Glutamatergic neuron (in vitro differentiated cells): ENCODE measurements around the gene CDC45. TPM values are rescaled to one million over a fixed set of nuclear protein-coding genes. Genes with fewer than 3 reads are reported as not detected.
"Not testable (repeated sequence)": the region's sequence is repeated elsewhere in the genome, so short reads cannot be mapped to it uniquely, and the experiment has no call there.

Experiments
- DNase-seq: peaks from one replicate; pipeline ENCODE4 v3.0.0; 2022
- H3K27ac Mint-ChIP-seq: one replicate; pipeline ENCODE4 v1.8.0; 2020; ENCODE audit warnings: mild to moderate bottlenecking, mixed read lengths, inconsistent platforms; ENCODE audit not compliant: unreplicated experiment
- H3K27me3 Mint-ChIP-seq: one replicate; pipeline ENCODE4 v1.8.0; 2020; ENCODE audit warnings: mild to moderate bottlenecking, moderate library complexity, mixed read lengths, inconsistent platforms; ENCODE audit not compliant: unreplicated experiment
- H3K36me3 Mint-ChIP-seq: one replicate; pipeline ENCODE4 v1.8.0; 2020; ENCODE audit warnings: mild to moderate bottlenecking, mixed read lengths, inconsistent platforms; ENCODE audit not compliant: unreplicated experiment
- H3K4me1 Mint-ChIP-seq: one replicate; pipeline ENCODE4 v1.8.0; 2020; ENCODE audit warnings: mild to moderate bottlenecking, low read depth, mixed read lengths, inconsistent platforms; ENCODE audit not compliant: unreplicated experiment
- H3K4me3 Mint-ChIP-seq: one replicate; pipeline ENCODE4 v1.8.0; 2020; ENCODE audit warnings: mild to moderate bottlenecking, mixed read lengths, inconsistent platforms; ENCODE audit not compliant: unreplicated experiment
- H3K9me3 Mint-ChIP-seq: one replicate; pipeline ENCODE4 v1.8.0; 2020; ENCODE audit warnings: mild to moderate bottlenecking, moderate library complexity, mixed read lengths, inconsistent platforms; ENCODE audit not compliant: unreplicated experiment
- total RNA-seq: library from RNA; stranded (reverse); fragmentation: NEBNext Ultra II Directional; extraction: Animal tissue kit (Norgen Biotek cat#: 25700); gene quantifications from one replicate; pipeline ENCODE4 v1.2.1, GENCODE V29; 2021; ENCODE audit not compliant: unreplicated experiment
- TF ChIP-seq, protein P1 (sequence below): fragments of 200-600 bp; sonication (generic); IDR thresholded peaks from one replicate; pipeline ENCODE4 v1.5.0; 2021; ENCODE audit not compliant: partially characterized antibody, unreplicated experiment

CDC45 gene
- total RNA-seq, 1 donor from 2014 or later = 3.5 TPM

DNA sequence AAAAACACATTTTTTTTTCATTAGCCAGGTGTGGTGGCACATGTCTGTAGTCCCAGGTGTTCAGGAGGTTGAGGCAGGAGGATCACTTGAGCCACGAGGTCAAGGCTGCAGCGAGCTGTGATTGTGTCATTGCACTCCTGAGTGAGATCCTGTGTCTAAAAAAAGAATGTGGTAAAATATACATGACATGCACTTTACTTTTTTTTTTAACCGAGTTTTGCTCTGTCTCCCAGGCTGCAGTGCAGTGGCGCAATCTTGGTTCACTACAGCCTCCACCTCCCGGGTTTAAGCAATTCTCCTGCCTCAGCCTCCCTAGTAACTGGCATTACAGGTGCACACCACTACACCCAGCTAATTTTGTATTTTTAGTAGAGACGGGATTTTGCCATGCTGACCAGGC lies 67.0 kb downstream of the CDC45 start:
- Mint-ChIP-seq H3K27me3 (no peaks in the 10 kb centered on the region), H3K4me1 (no peaks in the 10 kb centered on the region), H3K9me3 (no peaks in the 10 kb centered on the region), H3K4me3 (no peak overlapping the region), H3K27ac (no peak overlapping the region), H3K36me3 (no peaks in the 10 kb centered on the region)
- no peak for DNase-seq
- TF ChIP-seq, protein P1, sequence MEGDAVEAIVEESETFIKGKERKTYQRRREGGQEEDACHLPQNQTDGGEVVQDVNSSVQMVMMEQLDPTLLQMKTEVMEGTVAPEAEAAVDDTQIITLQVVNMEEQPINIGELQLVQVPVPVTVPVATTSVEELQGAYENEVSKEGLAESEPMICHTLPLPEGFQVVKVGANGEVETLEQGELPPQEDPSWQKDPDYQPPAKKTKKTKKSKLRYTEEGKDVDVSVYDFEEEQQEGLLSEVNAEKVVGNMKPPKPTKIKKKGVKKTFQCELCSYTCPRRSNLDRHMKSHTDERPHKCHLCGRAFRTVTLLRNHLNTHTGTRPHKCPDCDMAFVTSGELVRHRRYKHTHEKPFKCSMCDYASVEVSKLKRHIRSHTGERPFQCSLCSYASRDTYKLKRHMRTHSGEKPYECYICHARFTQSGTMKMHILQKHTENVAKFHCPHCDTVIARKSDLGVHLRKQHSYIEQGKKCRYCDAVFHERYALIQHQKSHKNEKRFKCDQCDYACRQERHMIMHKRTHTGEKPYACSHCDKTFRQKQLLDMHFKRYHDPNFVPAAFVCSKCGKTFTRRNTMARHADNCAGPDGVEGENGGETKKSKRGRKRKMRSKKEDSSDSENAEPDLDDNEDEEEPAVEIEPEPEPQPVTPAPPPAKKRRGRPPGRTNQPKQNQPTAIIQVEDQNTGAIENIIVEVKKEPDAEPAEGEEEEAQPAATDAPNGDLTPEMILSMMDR = no peak

DNA sequence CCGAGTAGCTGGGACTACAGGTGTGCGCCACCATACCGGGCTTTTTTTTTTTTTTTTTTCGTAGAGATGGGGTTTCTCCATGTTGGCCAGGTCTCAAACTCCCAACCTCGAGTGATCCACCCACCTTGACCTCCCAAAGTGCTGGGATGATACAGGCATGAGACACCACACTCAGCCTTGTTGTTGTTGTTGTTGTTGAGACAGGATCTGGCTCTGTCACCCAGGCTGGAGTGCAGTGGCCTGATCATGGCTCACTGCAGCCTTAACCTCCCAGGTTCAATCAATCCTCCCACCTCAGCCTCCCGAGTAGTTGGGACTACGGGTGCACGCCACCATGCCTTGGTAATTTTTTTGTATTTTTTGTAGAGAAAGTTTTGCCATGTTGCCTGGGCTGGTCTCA lies 67.9 kb downstream of the CDC45 start:
- no peak for DNase-seq
- H3K4me1 Mint-ChIP-seq = no peaks in the 10 kb centered on the region
- no peaks in the 10 kb centered on the region for H3K9me3 Mint-ChIP-seq
- H3K27me3 Mint-ChIP-seq = no peaks in the 10 kb centered on the region
- no peak overlapping the region for H3K4me3 Mint-ChIP-seq
- TF ChIP-seq, protein P1 = no peak
- H3K36me3 Mint-ChIP-seq = no peaks in the 10 kb centered on the region
- H3K27ac Mint-ChIP-seq = no peak overlapping the region

DNA sequence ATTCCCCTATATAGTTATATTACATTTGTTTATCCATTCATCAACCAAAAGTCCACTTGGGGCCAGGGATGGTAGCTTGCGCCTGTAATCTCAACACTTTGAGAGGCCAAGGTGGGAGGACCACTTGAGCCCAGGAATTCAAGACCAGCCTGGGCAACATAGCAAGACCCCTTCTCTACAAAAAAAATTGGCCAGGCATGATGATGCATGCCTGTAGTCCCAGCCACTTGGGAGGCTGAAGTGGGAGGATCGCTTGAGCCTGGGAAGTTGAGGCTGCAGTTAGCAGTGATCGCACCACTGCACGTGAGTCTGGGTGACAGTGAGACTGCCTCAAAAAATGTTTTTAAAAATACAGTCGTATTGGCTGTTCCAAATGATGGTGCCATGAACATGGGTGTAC lies 68.7 kb downstream of the CDC45 start:
- H3K4me3 Mint-ChIP-seq, DNase-seq, H3K27ac Mint-ChIP-seq, H3K27me3 Mint-ChIP-seq, H3K4me1 Mint-ChIP-seq, H3K9me3 Mint-ChIP-seq, H3K36me3 Mint-ChIP-seq: not testable (repeated sequence)

DNA sequence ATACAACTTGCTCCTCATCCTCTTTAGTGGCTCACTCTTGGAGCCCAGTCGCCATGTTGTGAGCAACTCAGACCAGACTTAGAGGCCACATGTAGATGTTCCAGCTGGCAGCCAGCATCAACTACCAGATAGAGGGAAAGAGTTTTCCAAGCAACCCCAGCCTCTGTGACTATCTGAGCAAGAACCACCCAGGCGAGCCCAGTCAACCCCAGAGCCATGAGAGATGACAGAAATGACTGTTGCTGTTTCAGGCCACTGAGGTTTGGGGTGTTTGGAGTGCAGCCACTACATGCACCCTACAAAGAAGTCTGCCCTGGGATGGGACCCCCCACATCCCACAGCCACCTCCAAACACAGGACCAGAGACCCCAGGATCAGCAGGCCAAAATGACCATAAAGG lies 69.2 kb downstream of the CDC45 start:
- TF ChIP-seq, protein P1 = no peak
- no peak overlapping the region for H3K27ac Mint-ChIP-seq
- DNase-seq = no peak
- no peaks in the 10 kb centered on the region for H3K4me1 Mint-ChIP-seq
- no peaks in the 10 kb centered on the region for H3K9me3 Mint-ChIP-seq
- H3K4me3 Mint-ChIP-seq = no peak overlapping the region
- H3K36me3 Mint-ChIP-seq = no peaks in the 10 kb centered on the region
- H3K27me3 Mint-ChIP-seq = no peaks in the 10 kb centered on the region

DNA sequence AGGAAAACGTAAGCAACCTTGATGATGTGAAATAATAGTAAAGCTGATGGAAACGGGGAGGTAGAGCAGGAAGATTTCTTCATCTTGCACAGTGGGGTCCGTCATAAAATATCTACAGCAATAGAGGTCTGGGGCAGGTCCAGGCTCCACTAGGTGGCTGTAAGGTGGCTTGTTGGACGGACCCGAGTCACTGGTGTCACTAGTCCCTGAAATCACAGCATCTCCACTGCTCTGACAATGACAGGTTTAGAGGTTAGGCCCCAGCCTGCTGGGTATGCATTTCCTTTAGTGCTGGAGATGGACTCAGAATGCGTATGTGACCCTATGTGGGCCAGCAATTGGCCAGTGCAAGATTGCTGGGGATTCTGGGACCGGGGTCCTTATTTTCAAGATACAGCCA lies 69.7 kb downstream of the CDC45 start:
- DNase-seq = no peak
- Mint-ChIP-seq H3K9me3 (no peaks in the 10 kb centered on the region), H3K4me1 (no peaks in the 10 kb centered on the region), H3K36me3 (no peaks in the 10 kb centered on the region), H3K27ac (no peak overlapping the region), H3K27me3 (no peaks in the 10 kb centered on the region), H3K4me3 (no peak overlapping the region)
- TF ChIP-seq, protein P1 = no peak

DNA sequence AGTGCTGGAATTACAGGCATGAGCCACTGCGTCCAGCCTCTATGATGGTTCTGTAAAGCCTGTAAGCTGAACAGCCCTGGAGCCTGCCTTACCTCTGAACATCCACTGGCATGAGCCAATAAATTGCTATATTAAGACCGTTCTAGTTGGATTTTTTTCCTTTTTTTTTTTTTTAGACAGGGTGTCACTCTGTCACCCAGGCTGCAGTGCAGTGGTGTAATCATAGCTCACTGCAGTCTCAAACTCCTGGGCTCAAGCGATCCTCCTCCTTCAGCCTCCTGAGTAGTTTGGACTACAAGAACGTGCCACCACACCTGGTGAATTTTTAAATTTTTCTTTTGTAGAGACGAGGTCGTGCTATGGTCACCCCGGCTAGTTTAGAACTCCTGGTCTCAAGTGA lies 70.7 kb downstream of the CDC45 start:
- no peaks in the 10 kb centered on the region for H3K9me3 Mint-ChIP-seq
- H3K27me3 Mint-ChIP-seq = no peaks in the 10 kb centered on the region
- H3K36me3 Mint-ChIP-seq = no peaks in the 10 kb centered on the region

More for the DNA sequence above, 70.7 kb downstream of the CDC45 start:
- DNase-seq = no peak
- H3K27ac Mint-ChIP-seq = no peak overlapping the region
- H3K4me3 Mint-ChIP-seq = no peak overlapping the region
- H3K4me1 Mint-ChIP-seq = no peaks in the 10 kb centered on the region
- TF ChIP-seq, protein P1 = no peak
